Gastrocnemius medialis (tissue), 4 donors: ENCODE measurements around the gene ELL2. TPM values are rescaled to one million over a fixed set of nuclear protein-coding genes. Genes with fewer than 3 reads are reported as not detected.

Source experiments
- ATAC-seq, 2 donors: fragments of 150-250 bp; one replicate each; pipeline ENCODE4 v1.9.1; 2016
- DNase-seq, 2 donors: peaks; one replicate each; pipeline ENCODE4 v3.0.0-alpha.2; 2019
- H3K27ac ChIP-seq, 4 donors: fragments of 200-600 bp; sonication (generic); 1 replicate in 1 of 4; 2 replicates in 3 of 4; pipeline ENCODE4 v1.5.1; 2016 to 2018; ENCODE audit warnings: mild to moderate bottlenecking in 2 of 4, moderate library complexity in 1 of 4
- H3K27me3 ChIP-seq, 3 donors: fragments of 200-600 bp; sonication (generic) in 2 of 3; 1 replicate in 1 of 3; 2 replicates in 2 of 3; pipeline versions ENCODE4 v1.5.1 to v1.6.0; 2016 to 2019; ENCODE audit warnings: mild to moderate bottlenecking in 1 of 3, moderate library complexity in 1 of 3
- H3K36me3 ChIP-seq, 2 donors: fragments of 200-600 bp; sonication (generic) in 1 of 2; one replicate each; pipeline ENCODE4 v1.5.1; 2017 to 2018
- H3K4me1 ChIP-seq, 2 donors: fragments of 200-600 bp; sonication (generic) in 1 of 2; one replicate each; pipeline ENCODE4 v1.5.1; 2016 to 2017; ENCODE audit warnings: mild to moderate bottlenecking in 2 of 2
- H3K4me3 ChIP-seq, 4 donors: fragments of 200-600 bp; sonication (generic) in 3 of 4; 1 replicate in 1 of 4; 2 replicates in 3 of 4; pipeline ENCODE4 v1.5.1; 2016 to 2019; ENCODE audit warnings: mild to moderate bottlenecking in 2 of 4
- H3K9me3 ChIP-seq, 3 donors: fragments of 200-600 bp; sonication (generic) in 2 of 3; 1 replicate in 1 of 3; 2 replicates in 2 of 3; pipeline ENCODE4 v1.5.1; 2016 to 2019
- CTCF ChIP-seq, 5 experiments: fragments of 450-650 bp in 3 of 5; fragments of 200-600 bp in 2 of 5; sonication (generic) in 2 of 5; IDR thresholded peaks in 4 of 5; conservative IDR thresholded peaks in 1 of 5; 1 replicate in 4 of 5; 2 replicates in 1 of 5; pipeline ENCODE4 v1.5.1; 2016 to 2019; ENCODE audit warnings: antibody characterized with exemption in 5 of 5, mild to moderate bottlenecking in 3 of 5, moderate library complexity in 3 of 5
- POLR2A ChIP-seq, 2 donors: fragments of 450-650 bp; IDR thresholded peaks; one replicate each; pipeline ENCODE4 v1.6.1; 2017; ENCODE audit warnings: antibody characterized with exemption in 2 of 2, mild to moderate bottlenecking in 2 of 2, moderate library complexity in 2 of 2
- in situ Hi-C, 4 donors: fragments of 200-750 bp; cut with MboI; loops; one replicate each; pipeline versions ENCODE4 v1.15.0 to v1.8.0; 2017; ENCODE audit warnings: low sequenced_read_pairs in 4 of 4
- intact Hi-C: fragments of 100-400 bp; cut with DNase I; formaldehyde crosslinking; loops from one replicate; pipeline ENCODE4 v1.15.1; 2023; ENCODE audit warnings: low total_unique reads
- total RNA-seq, 4 donors: library from RNA; depleted of rRNA; stranded (reverse); fragments of >200 nt; gene quantifications; one replicate each; pipeline versions ENCODE4 v1.1.0 to v1.2.3, GENCODE V29; 2016

The ELL2 gene
- total RNA-seq, 4 donors from 2014 or later: 35.2 to 64.5 (median 42.9) TPM

GRCh38 chr5:95963650-95964410 is 2.2 kb upstream of the ELL2 start:
- peaks cover 0 to 7% of the 10 kb centered on the region in 2 donors for H3K4me1 ChIP-seq
- H3K9me3 ChIP-seq: no peaks in the 10 kb centered on the region
- H3K36me3 ChIP-seq: no peaks in the 10 kb centered on the region
- ATAC-seq (no peak), DNase-seq (no peak)
- in situ Hi-C loops: loop anchor here (5.0 to 25.0 kb wide), 6 partner anchors 107 to 648 kb away; partner anchors contain the start of gene RFESD (in 2 of the 4)
- intact Hi-C loops: loop anchor here (2.0 to 10.0 kb wide), 5 partner anchors 113 to 317 kb away; partner anchors contain the start of genes RFESD and RHOBTB3
- peak overlapping the region in 2 of 4 donors; percentile 96 to 99 for H3K27ac ChIP-seq
- TF ChIP-seq CTCF (IDR thresholded peaks at IDR 0.05 in 4 of 5, conservative IDR thresholded peaks at IDR 0.05 in 1 of 5) (no peak), POLR2A (IDR thresholded peaks at IDR 0.05) (no peak)
- no peaks in the 10 kb centered on the region for H3K27me3 ChIP-seq
- no peak overlapping the region for H3K4me3 ChIP-seq

GRCh38 chr5:95962785-95963184 is 1.1 kb upstream of the ELL2 start:
- Histone ChIP-seq H3K9me3 (no peaks in the 10 kb centered on the region), H3K27me3 (no peaks in the 10 kb centered on the region), H3K36me3 (no peaks in the 10 kb centered on the region), H3K4me3 (peak overlapping the region in 1 of 4 donors; percentile 86), H3K4me1 (peaks cover 8 to 17% of the 10 kb centered on the region in 2 donors), H3K27ac (peak overlapping the region; percentile 91 to 99 (median 98))
- intact Hi-C loops: loop anchor here (1.0 to 10.0 kb wide), 6 partner anchors 115 to 376 kb away; partner anchors contain the start of genes RFESD and RHOBTB3
- in situ Hi-C loops: loop anchor here (5.0 to 25.0 kb wide), 6 partner anchors 105 to 650 kb away; partner anchors contain the start of gene RFESD (in 2 of the 4)
- DNase-seq: no peak
- no peak for ATAC-seq
- TF ChIP-seq POLR2A (IDR thresholded peaks at IDR 0.05) (no peak), CTCF (IDR thresholded peaks at IDR 0.05 in 4 of 5, conservative IDR thresholded peaks at IDR 0.05 in 1 of 5) (no peak)

- in situ Hi-C loops: loop anchor here (5.0 to 25.0 kb wide), 6 partner anchors 105 to 650 kb away; partner anchors contain the start of gene RFESD (in 2 of the 4)
- H3K4me3 ChIP-seq: peak overlapping the region; percentile 76 to 97 (median 89)
Observed at GRCh38 chr5:95962475-95962773, 773 bp upstream of the ELL2 start.

More at GRCh38 chr5:95962475-95962773, 773 bp upstream of the ELL2 start:
- Histone ChIP-seq H3K36me3 (no peaks in the 10 kb centered on the region), H3K27me3 (no peaks in the 10 kb centered on the region), H3K9me3 (no peaks in the 10 kb centered on the region), H3K4me1 (peaks cover 11 to 21% of the 10 kb centered on the region in 2 donors), H3K27ac (peak overlapping the region; percentile 91 to 99 (median 98))
- DNase-seq: no peak
- TF ChIP-seq CTCF (IDR thresholded peaks at IDR 0.05 in 4 of 5, conservative IDR thresholded peaks at IDR 0.05 in 1 of 5) (no peak), POLR2A (IDR thresholded peaks at IDR 0.05) (no peak)
- ATAC-seq: no peak
- intact Hi-C loops: loop anchor here (1.0 to 10.0 kb wide), 6 partner anchors 115 to 376 kb away; partner anchors contain the start of genes RFESD and RHOBTB3
